ENCODE data around the gene BTBD7. TPM values are rescaled to one million over a fixed set of nuclear protein-coding genes. Genes with fewer than 3 reads are reported as not detected.

The BTBD7 gene
- total RNA-seq, 2 donors from 2014 or later = 42.8 to 48.6 TPM

DNA sequence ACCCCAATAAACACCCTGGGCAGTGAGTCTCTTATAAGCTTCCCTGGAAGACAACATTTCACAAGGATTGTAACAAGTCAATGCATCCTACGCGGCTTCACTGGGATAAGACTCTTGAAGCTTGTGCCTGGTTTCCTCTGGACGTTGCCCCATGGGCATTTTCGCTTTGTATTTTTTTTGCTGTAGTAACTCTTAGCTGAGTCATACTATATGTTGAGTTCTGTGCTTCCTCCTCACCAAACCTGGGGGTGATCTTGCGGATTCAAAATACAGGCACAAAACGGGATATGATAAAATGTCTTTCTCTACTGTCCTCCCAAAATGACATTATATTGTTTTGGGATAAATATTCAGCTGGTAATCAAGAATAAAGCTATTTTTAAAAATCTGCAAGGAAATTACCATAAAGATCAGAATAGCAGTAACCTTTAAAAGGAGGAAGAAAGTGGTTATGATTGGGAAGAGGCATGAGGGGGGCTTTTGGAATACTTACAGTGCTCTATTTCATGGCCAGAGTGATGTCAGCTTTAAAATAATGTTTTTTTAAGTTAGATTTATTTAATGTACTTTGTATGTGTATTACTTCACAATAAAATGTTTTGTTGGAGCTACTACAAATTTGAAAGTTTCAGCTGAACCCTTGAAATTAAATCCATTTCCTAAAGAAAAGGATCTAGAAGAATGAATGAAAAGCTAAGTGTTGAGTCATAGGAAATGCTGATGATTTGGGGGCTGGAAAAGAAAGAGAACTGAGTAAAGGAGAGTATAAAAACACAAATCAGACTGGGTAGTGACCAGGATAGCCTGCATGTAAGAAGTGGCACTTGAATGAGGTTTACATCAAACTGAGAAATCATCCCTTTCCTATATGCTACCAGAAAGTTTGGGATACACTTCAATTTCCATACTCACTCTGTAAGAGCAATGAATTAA is 14.7 kb downstream of the BTBD7 start:
- WGBS, 2 experiments (ENCODE audit: insufficient coverage in 1 of 2, insufficient read length in 1 of 2) = 84 to 91% methylated on average over 3 to 6 of the region's 6 CpGs
- H3K9me3 ChIP-seq (ENCODE audit: control insufficient read depth, low read length) = peaks cover 12% of the 10 kb centered on the region
- no peaks in the 10 kb centered on the region for H3K27me3 ChIP-seq (ENCODE audit: control insufficient read depth, insufficient read depth, low read length, poor library complexity, severe bottlenecking)
- H3K27ac ChIP-seq (ENCODE audit: low read depth, low read length) = no peak overlapping the region
- H3K4me1 ChIP-seq (ENCODE audit: control insufficient read depth, insufficient read depth, low read length) = no peaks in the 10 kb centered on the region
- no peaks in the 10 kb centered on the region for H3K27me3 Mint-ChIP-seq (ENCODE audit: insufficient read depth)
- no peak overlapping the region for H3K4me3 Mint-ChIP-seq
- no peak overlapping the region for H3K4me3 ChIP-seq (ENCODE audit: low read length)
- TF ChIP-seq, protein P1, sequence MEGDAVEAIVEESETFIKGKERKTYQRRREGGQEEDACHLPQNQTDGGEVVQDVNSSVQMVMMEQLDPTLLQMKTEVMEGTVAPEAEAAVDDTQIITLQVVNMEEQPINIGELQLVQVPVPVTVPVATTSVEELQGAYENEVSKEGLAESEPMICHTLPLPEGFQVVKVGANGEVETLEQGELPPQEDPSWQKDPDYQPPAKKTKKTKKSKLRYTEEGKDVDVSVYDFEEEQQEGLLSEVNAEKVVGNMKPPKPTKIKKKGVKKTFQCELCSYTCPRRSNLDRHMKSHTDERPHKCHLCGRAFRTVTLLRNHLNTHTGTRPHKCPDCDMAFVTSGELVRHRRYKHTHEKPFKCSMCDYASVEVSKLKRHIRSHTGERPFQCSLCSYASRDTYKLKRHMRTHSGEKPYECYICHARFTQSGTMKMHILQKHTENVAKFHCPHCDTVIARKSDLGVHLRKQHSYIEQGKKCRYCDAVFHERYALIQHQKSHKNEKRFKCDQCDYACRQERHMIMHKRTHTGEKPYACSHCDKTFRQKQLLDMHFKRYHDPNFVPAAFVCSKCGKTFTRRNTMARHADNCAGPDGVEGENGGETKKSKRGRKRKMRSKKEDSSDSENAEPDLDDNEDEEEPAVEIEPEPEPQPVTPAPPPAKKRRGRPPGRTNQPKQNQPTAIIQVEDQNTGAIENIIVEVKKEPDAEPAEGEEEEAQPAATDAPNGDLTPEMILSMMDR (conservative IDR thresholded peaks at IDR 0.05) = no peak
- H3K36me3 Mint-ChIP-seq (ENCODE audit: low read depth) = peaks cover 15% of the 10 kb centered on the region
- H3K4me1 Mint-ChIP-seq = peaks cover 28% of the 10 kb centered on the region
- peaks cover 6% of the 10 kb centered on the region for H3K9me3 Mint-ChIP-seq
- peaks cover 27% of the 10 kb centered on the region for H3K36me3 ChIP-seq (ENCODE audit: control insufficient read depth, insufficient read depth, low read length)
- no peak overlapping the region for H3K9ac ChIP-seq (ENCODE audit: extremely low read depth, low read length, poor library complexity, severe bottlenecking)
- H3K27ac Mint-ChIP-seq = peak overlapping the region; percentile 85
- DNase-seq = no peak

DNA sequence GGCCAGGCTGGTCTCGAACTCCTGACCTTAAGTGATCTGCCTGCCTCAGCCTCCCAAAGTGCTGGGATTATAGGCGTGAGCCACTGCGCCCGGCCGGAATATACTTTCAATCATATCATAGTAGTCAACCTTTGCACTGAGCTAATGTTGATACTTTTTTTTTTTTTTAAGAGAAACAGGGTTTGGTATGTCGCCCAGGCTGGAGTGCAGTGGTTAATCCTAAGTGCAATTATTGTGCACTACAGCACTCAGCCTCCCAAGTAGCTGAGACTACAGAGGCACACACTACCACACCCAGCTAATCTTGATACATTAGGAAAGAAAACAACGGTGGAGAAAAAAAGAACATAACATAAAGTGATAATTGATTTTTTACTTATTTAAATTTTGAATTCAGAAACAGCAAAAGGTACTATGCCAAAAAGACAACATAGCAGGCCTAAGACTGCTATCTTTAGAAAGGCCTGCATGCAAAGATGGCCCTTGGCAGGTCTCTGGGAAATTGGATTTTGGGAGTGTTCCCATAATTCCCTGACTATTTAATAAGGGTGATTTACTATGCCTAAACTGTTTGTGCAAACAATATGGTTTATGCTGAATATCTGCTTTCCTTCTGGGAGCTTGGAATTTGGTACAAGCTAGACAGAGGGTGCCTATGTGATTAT is 15.5 kb downstream of the BTBD7 start:
- H3K9ac ChIP-seq (ENCODE audit: extremely low read depth, low read length, poor library complexity, severe bottlenecking) = no peak overlapping the region
- H3K36me3 ChIP-seq (ENCODE audit: control insufficient read depth, insufficient read depth, low read length) = peaks cover 20% of the 10 kb centered on the region
- H3K27me3 ChIP-seq (ENCODE audit: control insufficient read depth, insufficient read depth, low read length, poor library complexity, severe bottlenecking) = no peaks in the 10 kb centered on the region
- Mint-ChIP-seq H3K36me3 (ENCODE audit: low read depth) (peaks cover 15% of the 10 kb centered on the region), H3K27me3 (ENCODE audit: insufficient read depth) (no peaks in the 10 kb centered on the region), H3K27ac (peak overlapping the region; percentile 85), H3K9me3 (peaks cover 6% of the 10 kb centered on the region), H3K4me3 (no peak overlapping the region), H3K4me1 (peaks cover 28% of the 10 kb centered on the region)
- H3K27ac ChIP-seq (ENCODE audit: low read depth, low read length) = no peak overlapping the region
- no peak for DNase-seq
- no peaks in the 10 kb centered on the region for H3K4me1 ChIP-seq (ENCODE audit: control insufficient read depth, insufficient read depth, low read length)
- H3K9me3 ChIP-seq (ENCODE audit: control insufficient read depth, low read length) = peaks cover 12% of the 10 kb centered on the region
- H3K4me3 ChIP-seq (ENCODE audit: low read length) = no peak overlapping the region
- TF ChIP-seq, protein P1 (conservative IDR thresholded peaks at IDR 0.05) = no peak
- 90 to 99% methylated on average over 2 to 6 of the region's 7 CpGs for WGBS, 2 experiments (ENCODE audit: insufficient coverage in 1 of 2, insufficient read length in 1 of 2)

DNA sequence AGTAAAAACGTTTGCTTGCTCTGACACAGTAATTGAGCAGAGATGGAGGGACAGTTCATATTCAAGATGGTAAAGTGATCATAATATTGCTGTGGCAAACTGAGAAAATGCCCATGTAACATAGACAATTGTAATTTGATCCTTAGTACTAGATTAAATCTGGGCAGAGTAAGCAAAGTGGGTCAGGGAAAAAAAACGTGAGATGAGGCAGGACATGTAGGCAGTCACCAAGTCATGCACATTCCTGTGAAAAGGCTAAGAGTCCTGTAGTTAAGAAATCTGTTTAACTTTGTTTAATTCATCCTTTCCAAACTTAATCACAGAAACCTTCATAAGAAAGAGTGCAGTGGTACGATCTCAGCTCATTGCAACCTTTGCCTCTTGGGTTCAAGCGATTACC is 16.1 kb downstream of the BTBD7 start:
- peaks cover 6% of the 10 kb centered on the region for H3K9me3 Mint-ChIP-seq
- WGBS, 2 experiments (ENCODE audit: insufficient coverage in 1 of 2, insufficient read length in 1 of 2) = 89 to 100% methylated on average over 3 to 4 of the region's 4 CpGs

More for the DNA sequence above, 16.1 kb downstream of the BTBD7 start:
- H3K4me3 ChIP-seq (ENCODE audit: low read length) = no peak overlapping the region
- H3K9ac ChIP-seq (ENCODE audit: extremely low read depth, low read length, poor library complexity, severe bottlenecking) = no peak overlapping the region
- peaks cover 12% of the 10 kb centered on the region for H3K9me3 ChIP-seq (ENCODE audit: control insufficient read depth, low read length)
- no peaks in the 10 kb centered on the region for H3K4me1 ChIP-seq (ENCODE audit: control insufficient read depth, insufficient read depth, low read length)
- no peak overlapping the region for H3K27ac ChIP-seq (ENCODE audit: low read depth, low read length)
- no peaks in the 10 kb centered on the region for H3K27me3 Mint-ChIP-seq (ENCODE audit: insufficient read depth)
- no peak overlapping the region for H3K4me3 Mint-ChIP-seq
- H3K27ac Mint-ChIP-seq = no peak overlapping the region
- H3K36me3 ChIP-seq (ENCODE audit: control insufficient read depth, insufficient read depth, low read length) = peaks cover 14% of the 10 kb centered on the region
- DNase-seq = no peak
- H3K4me1 Mint-ChIP-seq = peaks cover 28% of the 10 kb centered on the region
- no peaks in the 10 kb centered on the region for H3K27me3 ChIP-seq (ENCODE audit: control insufficient read depth, insufficient read depth, low read length, poor library complexity, severe bottlenecking)
- TF ChIP-seq, protein P1 (conservative IDR thresholded peaks at IDR 0.05) = no peak
- H3K36me3 Mint-ChIP-seq (ENCODE audit: low read depth) = peaks cover 14% of the 10 kb centered on the region
